H7 (cell line): ENCODE measurements around the gene GPR85. TPM values are rescaled to one million over a fixed set of nuclear protein-coding genes. Genes with fewer than 3 reads are reported as not detected.
"Not testable (repeated sequence)": the region's sequence is repeated elsewhere in the genome, so short reads cannot be mapped to it uniquely, and the experiment has no call there.

Experiments used
- DNase-seq: peaks from one replicate; pipeline ENCODE4 v3.0.0; 2012
- H3K27me3 ChIP-seq: 2 replicates; pipeline ENCODE4 v1.6.0; 2011; ENCODE audit warnings: mild to moderate bottlenecking, low read length; ENCODE audit not compliant: control insufficient read depth, insufficient read depth
- H3K36me3 ChIP-seq: replicated peaks from 2 replicates; pipeline ENCODE4 v1.5.1; 2011; ENCODE audit warnings: low read length; ENCODE audit not compliant: control insufficient read depth, insufficient read depth
- H3K4me3 ChIP-seq: 2 replicates; pipeline ENCODE4 v1.5.1; 2011; ENCODE audit warnings: low read depth, mild to moderate bottlenecking, control low read depth, low read length, moderate library complexity; ENCODE audit not compliant: insufficient read depth
- total RNA-seq: library from RNA; depleted of rRNA; stranded (reverse); fragments of >200 nt; shearing (Covaris generic); gene quantifications from 2 replicates; pipeline ENCODE4 v1.2.3, GENCODE V29; 2014; rRNA removed

GPR85 gene
- total RNA-seq, 1 experiment from 2014 or later = 0.03 TPM

DNA sequence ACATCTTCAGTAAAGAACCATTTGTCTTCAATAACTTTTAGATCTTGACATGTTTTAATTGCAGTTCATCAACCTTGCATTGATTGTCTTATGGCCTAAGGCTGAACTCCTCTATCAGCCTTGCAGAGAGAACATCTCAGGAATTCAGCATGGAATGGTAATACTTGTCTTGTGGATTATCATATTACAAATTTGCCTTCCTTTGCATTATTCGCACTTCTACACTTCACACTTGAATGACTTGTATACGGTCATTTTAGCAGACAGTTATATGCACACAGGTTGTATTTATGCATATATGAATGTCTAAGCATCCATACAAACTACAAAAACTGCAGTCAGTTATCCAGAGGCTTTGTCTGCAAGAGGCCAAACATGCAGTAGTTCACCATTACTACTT, 31.7 kb downstream of the GPR85 start:
- no peaks in the 10 kb centered on the region for H3K27me3 ChIP-seq
- DNase-seq = no peak
- no peak overlapping the region for H3K4me3 ChIP-seq
- H3K36me3 ChIP-seq = no peaks in the 10 kb centered on the region

- H3K4me3 ChIP-seq = not testable (repeated sequence)
Measured at GRCh38 chr7:113054272-113054671, 32.4 kb downstream of the GPR85 start.

DNA sequence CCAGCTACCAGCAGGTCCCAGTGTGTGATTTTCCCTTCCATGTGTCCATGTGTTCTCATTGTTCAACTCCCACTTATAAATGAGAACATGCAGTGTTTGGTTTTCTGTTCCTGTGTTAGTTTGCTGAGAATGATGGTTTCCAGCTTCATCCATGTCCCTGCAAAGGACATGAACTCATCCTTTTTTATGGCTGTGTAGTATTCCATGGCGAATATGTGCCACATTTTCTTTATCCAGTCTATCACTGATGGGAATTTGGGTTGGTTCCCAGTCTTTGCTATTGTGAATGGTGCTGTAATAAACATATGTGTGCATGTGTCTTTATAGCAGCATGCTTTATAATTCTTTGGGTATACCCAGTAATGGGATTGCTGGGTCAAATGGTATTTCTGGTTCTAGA, 37.4 kb downstream of the GPR85 start:
- not testable (repeated sequence) for DNase-seq, H3K27me3 ChIP-seq, H3K4me3 ChIP-seq, H3K36me3 ChIP-seq

More at GRCh38 chr7:113054272-113054671, 32.4 kb downstream of the GPR85 start:
- H3K27me3 ChIP-seq, H3K36me3 ChIP-seq, DNase-seq: not testable (repeated sequence)

GRCh38 chr7:113046453-113046852, 40.2 kb downstream of the GPR85 start:
- no peak for DNase-seq
- Histone ChIP-seq H3K27me3 (no peaks in the 10 kb centered on the region), H3K36me3 (no peaks in the 10 kb centered on the region), H3K4me3 (no peak overlapping the region)

DNA sequence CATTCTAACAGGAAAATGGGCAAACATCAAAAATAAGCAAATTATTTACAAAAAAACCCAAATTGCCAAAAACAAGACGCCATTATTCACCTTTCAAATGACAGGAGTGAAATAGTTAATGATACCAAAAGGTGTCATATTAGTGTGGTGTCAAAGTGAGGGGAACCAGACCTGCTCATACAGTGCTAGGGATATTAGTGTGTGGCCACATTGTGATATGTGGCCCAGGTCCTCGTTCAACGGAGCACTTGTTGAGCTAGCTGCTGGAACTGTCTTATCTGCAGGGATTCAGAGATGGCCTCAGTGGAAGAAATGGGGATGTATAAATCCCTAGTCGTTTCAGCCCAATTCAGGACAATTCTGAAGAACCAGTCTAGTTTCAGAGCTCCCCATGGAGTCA, 41.2 kb downstream of the GPR85 start:
- Histone ChIP-seq H3K36me3 (no peaks in the 10 kb centered on the region), H3K4me3 (no peak overlapping the region), H3K27me3 (no peaks in the 10 kb centered on the region)
- DNase-seq = no peak

DNA sequence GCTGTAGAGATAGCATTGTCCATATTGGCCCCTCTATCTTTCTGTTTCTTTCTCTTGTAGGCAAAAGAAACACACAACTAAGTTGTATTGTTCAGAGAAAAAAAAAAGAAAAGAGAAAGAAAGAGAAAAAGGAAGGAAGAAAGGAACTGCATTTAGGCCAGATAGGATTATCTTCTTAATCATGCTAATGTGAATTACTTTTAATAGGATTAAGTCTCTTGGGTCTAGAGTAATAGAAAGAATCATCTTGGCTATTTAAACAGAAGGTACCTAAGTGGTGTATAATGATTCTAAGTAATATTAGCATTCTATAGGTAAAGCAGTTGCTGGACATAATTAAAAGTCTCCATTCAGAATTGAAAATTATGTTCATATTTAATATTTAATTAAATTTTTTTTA, 42.2 kb downstream of the GPR85 start:
- no peak for DNase-seq
- no peaks in the 10 kb centered on the region for H3K36me3 ChIP-seq
- no peak overlapping the region for H3K4me3 ChIP-seq
- no peaks in the 10 kb centered on the region for H3K27me3 ChIP-seq

DNA sequence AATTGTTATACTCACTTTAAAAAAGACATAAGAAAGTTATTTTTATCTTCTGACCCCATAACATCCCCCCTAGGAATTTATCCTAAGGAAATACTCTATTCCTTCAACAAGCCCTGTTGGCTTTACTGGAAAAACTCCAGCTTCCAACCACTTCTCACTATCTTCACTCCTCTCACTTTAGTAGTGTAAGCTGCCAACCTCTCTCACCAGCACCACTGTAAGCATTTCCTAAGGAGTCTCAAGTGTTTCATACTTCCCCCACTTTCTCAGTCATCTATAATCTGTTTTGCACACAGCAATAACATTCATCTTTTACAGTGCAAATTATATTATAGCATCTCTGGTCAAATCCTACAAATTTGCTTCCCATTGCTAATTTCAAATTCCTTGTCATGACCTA, 45.8 kb downstream of the GPR85 start:
- DNase-seq = no peak
- Histone ChIP-seq H3K36me3 (no peaks in the 10 kb centered on the region), H3K4me3 (no peak overlapping the region), H3K27me3 (no peaks in the 10 kb centered on the region)

DNA sequence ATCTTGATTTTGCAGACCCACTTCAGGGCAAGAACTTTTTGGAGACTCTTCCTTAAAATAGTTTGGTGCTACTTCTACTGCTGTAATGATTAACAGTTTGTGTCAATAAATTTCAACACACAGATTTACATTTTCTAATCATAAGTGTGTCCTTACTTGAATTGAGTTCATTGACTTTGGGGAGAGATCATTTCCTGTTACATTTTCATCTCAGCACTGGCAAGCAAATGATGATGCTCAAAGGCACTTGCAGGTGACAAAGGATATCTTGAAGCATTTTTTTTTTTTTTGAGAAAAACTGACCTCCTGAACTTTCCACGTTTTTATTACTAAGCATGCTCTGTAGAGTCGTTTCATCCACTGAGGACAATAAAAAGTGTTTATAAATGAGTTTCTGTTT, 52.7 kb downstream of the GPR85 start:
- no peak for DNase-seq
- Histone ChIP-seq H3K4me3 (no peak overlapping the region), H3K36me3 (no peaks in the 10 kb centered on the region), H3K27me3 (no peaks in the 10 kb centered on the region)

Other genes starting within 250 kb of the GPR85 start
- 44.7 and 46.1 TPM in 2 replicates for gene SMIM30, start 31.7 kb upstream of the GPR85 start, total RNA-seq